B cell (primary cell): ENCODE measurements around the gene PAM. TPM values are rescaled to one million over a fixed set of nuclear protein-coding genes. Genes with fewer than 3 reads are reported as not detected.

ENCODE experiments used
- ATAC-seq: fragments of 200-7000 bp; cut with Tn5 transposase; one replicate; pipeline ENCODE4 v1.10.0; 2021; ENCODE audit warnings: low read depth, mild to moderate bottlenecking, moderate number of reproducible peaks, moderate library complexity
- CTCF ChIA-PET: fragments of 350-600 bp; sonication (Branson Sonifier 250); formaldehyde crosslinking; loops from one replicate; lab custom pipeline; 2021; ENCODE audit warnings: antibody characterized with exemption, inconsistent platforms; lab: Charles Lee
- POLR2A ChIA-PET: fragments of 350-600 bp; sonication (Branson Sonifier 250); formaldehyde crosslinking; loops from one replicate; lab custom pipeline; 2021; ENCODE audit warnings: antibody characterized with exemption; lab: Charles Lee
- DNase-seq: peaks from one replicate; pipeline ENCODE4 v3.0.0; 2013
- H2AFZ ChIP-seq: 2 replicates; pipeline ENCODE4 v1.6.1; 2012; ENCODE audit warnings: mild to moderate bottlenecking, low read depth, low read length; ENCODE audit not compliant: insufficient read depth, poor library complexity, severe bottlenecking
- H3K27ac ChIP-seq, 2 donors: 1 replicate in 1 of 2; 2 replicates in 1 of 2; pipeline ENCODE4 v1.5.1; 2012 to 2013; ENCODE audit warnings: low read length in 2 of 2, mild to moderate bottlenecking in 2 of 2, moderate library complexity in 1 of 2
- H3K27me3 ChIP-seq, 4 experiments: fragments of 200-600 bp in 1 of 4; sonication (generic) in 1 of 4; replicated peaks in 1 of 4; 1 replicate in 2 of 4; 2 replicates in 2 of 4; pipeline versions ENCODE4 v1.6.1 to v1.7.0; 2013 to 2016; ENCODE audit warnings: low read length in 3 of 4, mild to moderate bottlenecking in 2 of 4, mixed read lengths in 1 of 4, moderate library complexity in 1 of 4; ENCODE audit not compliant: insufficient read depth in 4 of 4, control insufficient read depth in 3 of 4; ENCODE audit errors: control extremely low read depth in 1 of 4
- H3K36me3 ChIP-seq, 2 experiments: replicated peaks in 1 of 2; 1 replicate in 1 of 2; 2 replicates in 1 of 2; pipeline versions ENCODE4 v1.6.1 to v1.7.1; 2013; ENCODE audit warnings: low read length in 1 of 2; ENCODE audit not compliant: insufficient read depth in 2 of 2, control insufficient read depth in 1 of 2; ENCODE audit errors: control extremely low read depth in 1 of 2, extremely low read depth in 1 of 2
- H3K4me1 ChIP-seq, 2 donors: fragments of 200-600 bp in 1 of 2; sonication (generic) in 1 of 2; 1 replicate in 1 of 2; 2 replicates in 1 of 2; pipeline versions ENCODE4 v1.5.1 to v1.6.1; 2013 to 2017; ENCODE audit warnings: low read length in 2 of 2; ENCODE audit not compliant: control insufficient read depth in 2 of 2, insufficient read depth in 2 of 2
- H3K4me2 ChIP-seq: replicated peaks from 2 replicates; pipeline ENCODE3; 2012; ENCODE audit warnings: mild to moderate bottlenecking, low read depth, low read length; ENCODE audit not compliant: poor library complexity, severe bottlenecking
- H3K4me3 ChIP-seq, 5 experiments: fragments of 200-600 bp in 1 of 5; sonication (generic) in 1 of 5; 1 replicate in 3 of 5; 2 replicates in 2 of 5; pipeline versions ENCODE4 v1.5.1 to v1.7.0; 2011 to 2016; ENCODE audit warnings: low read length in 4 of 5, mild to moderate bottlenecking in 4 of 5, low read depth in 2 of 5, control low read depth in 1 of 5, moderate library complexity in 1 of 5; ENCODE audit not compliant: insufficient read depth in 1 of 5; ENCODE audit errors: control extremely low read depth in 1 of 5, extremely low read depth in 1 of 5
- H3K79me2 ChIP-seq: fragments of 200-600 bp; sonication (generic); one replicate; pipeline ENCODE4 v1.6.0; 2016; ENCODE audit warnings: low read length; ENCODE audit not compliant: control insufficient read depth, insufficient read depth
- H3K9ac ChIP-seq: fragments of 200-600 bp; sonication (generic); 2 replicates; pipeline ENCODE4 v1.6.1; 2017; ENCODE audit warnings: mild to moderate bottlenecking, low read length, moderate library complexity
- H3K9me3 ChIP-seq, 3 donors: one replicate each; pipeline versions ENCODE4 v1.6.1 to v1.7.1; 2013; ENCODE audit warnings: low read length in 2 of 3; ENCODE audit not compliant: control insufficient read depth in 2 of 3, insufficient read depth in 1 of 3; ENCODE audit errors: control extremely low read depth in 1 of 3
- H4K20me1 ChIP-seq: 2 replicates; pipeline ENCODE4 v1.6.0; 2012; ENCODE audit warnings: mild to moderate bottlenecking, low read length; ENCODE audit not compliant: insufficient read depth, control insufficient read depth, poor library complexity, severe bottlenecking
- H3K27ac Mint-ChIP-seq: one replicate; pipeline ENCODE4 v1.8.0; 2021; ENCODE audit warnings: mixed read lengths
- H3K27me3 Mint-ChIP-seq: one replicate; pipeline ENCODE4 v1.8.0; 2021; ENCODE audit warnings: mixed read lengths
- H3K4me1 Mint-ChIP-seq: one replicate; pipeline ENCODE4 v1.8.0; 2021; ENCODE audit warnings: mixed read lengths
- H3K4me3 Mint-ChIP-seq: one replicate; pipeline ENCODE4 v1.8.0; 2021; ENCODE audit warnings: mixed read lengths
- H3K9me3 Mint-ChIP-seq: one replicate; pipeline ENCODE4 v1.8.0; 2022; ENCODE audit warnings: mixed read lengths; ENCODE audit not compliant: insufficient read depth
- CTCF ChIP-seq: fragments of 200-600 bp; IDR thresholded peaks from one replicate; pipeline ENCODE4 v1.8.0; 2022; ENCODE audit warnings: antibody characterized with exemption, mild to moderate bottlenecking
- EZH2 ChIP-seq: IDR thresholded peaks from 2 replicates; pipeline ENCODE4 v1.6.1; 2012; ENCODE audit warnings: borderline replicate concordance, low read depth, mild to moderate bottlenecking, moderate library complexity, low read length; ENCODE audit not compliant: insufficient read depth, poor library complexity, severe bottlenecking
- WGBS: methylation state at CpG from one replicate; pipeline ENCODE4 v1.1.5; 2013; ENCODE audit warnings: missing lambda C conversion rate; ENCODE audit not compliant: insufficient coverage; 5-methylcytosine and 5-hydroxymethylcytosine counted together
- intact Hi-C: fragments of 100-400 bp; cut with micrococcal nuclease; formaldehyde crosslinking; loops from one replicate; pipeline ENCODE4 v1.10.0; 2022
- polyA plus RNA-seq: library from polyadenylated mRNA; depleted of rRNA; stranded (reverse); fragments of >200 nt; gene quantifications from 2 replicates; pipeline ENCODE4 v1.2.3, GENCODE V29; 2012
- total RNA-seq, 2 donors: library from RNA; stranded (reverse); fragments of 120-200 nt in 1 of 2; gene quantifications; 1 replicate in 1 of 2; 2 replicates in 1 of 2; pipeline versions ENCODE4 v1.2.3 to v1.2.4, GENCODE V29; 2013 to 2022

PAM gene
- total and polyA plus RNA-seq, 2 donors (not counting 1 experiment from before 2014, with no cell fraction given), result 1.00 to 34.8 TPM

GRCh38 chr5:102933721-102934459 lies 178.8 kb downstream of the PAM start:
- no peak overlapping the region for H3K4me2 ChIP-seq
- no peak overlapping the region for H3K4me3 ChIP-seq
- no peaks in the 10 kb centered on the region for H3K4me1 ChIP-seq
- no peak overlapping the region for H3K9ac ChIP-seq
- WGBS, result 90% methylated on average over 2 of the region's 6 CpGs
- ChIA-PET POLR2A (no interaction called here), CTCF (no interaction called here)
- H4K20me1 ChIP-seq, result no peaks in the 10 kb centered on the region
- intact Hi-C loops, result no loop called here
- Mint-ChIP-seq H3K27ac (no peak overlapping the region), H3K4me1 (no peaks in the 10 kb centered on the region), H3K9me3 (no peaks in the 10 kb centered on the region), H3K4me3 (no peak overlapping the region), H3K27me3 (no peaks in the 10 kb centered on the region)
- H3K79me2 ChIP-seq, result no peaks in the 10 kb centered on the region
- no peak for DNase-seq
- H3K9me3 ChIP-seq, result no peaks in the 10 kb centered on the region
- TF ChIP-seq CTCF (no peak), EZH2 (no peak)
- H3K36me3 ChIP-seq, result no peaks in the 10 kb centered on the region
- no peaks in the 10 kb centered on the region for H3K27me3 ChIP-seq
- ATAC-seq, result no peak
- H3K27ac ChIP-seq, result no peak overlapping the region
- no peak overlapping the region for H2AFZ ChIP-seq

- H4K20me1 ChIP-seq, result no peaks in the 10 kb centered on the region
- Mint-ChIP-seq H3K27me3 (no peaks in the 10 kb centered on the region), H3K4me3 (no peak overlapping the region), H3K9me3 (no peaks in the 10 kb centered on the region), H3K4me1 (no peaks in the 10 kb centered on the region), H3K27ac (no peak overlapping the region)
- ChIA-PET CTCF (no interaction called here), POLR2A (no interaction called here)
- H3K27ac ChIP-seq, result no peak overlapping the region
- H3K79me2 ChIP-seq, result no peaks in the 10 kb centered on the region
- WGBS, result 100% methylated on average over 1 of the region's 2 CpGs
- H3K4me2 ChIP-seq, result no peak overlapping the region
- no peak for DNase-seq
- no peak for ATAC-seq
- no peak overlapping the region for H3K4me3 ChIP-seq
- TF ChIP-seq EZH2, result no peak
- TF ChIP-seq CTCF, result no peak
- H3K9me3 ChIP-seq, result no peaks in the 10 kb centered on the region
- H3K27me3 ChIP-seq, result no peaks in the 10 kb centered on the region
- H3K9ac ChIP-seq, result no peak overlapping the region
- H3K4me1 ChIP-seq, result no peaks in the 10 kb centered on the region
- no peak overlapping the region for H2AFZ ChIP-seq
- H3K36me3 ChIP-seq, result no peaks in the 10 kb centered on the region
- intact Hi-C loops, result no loop called here
Measured at GRCh38 chr5:102937894-102938293, 182.8 kb downstream of the PAM start.
